Right lobe of liver (tissue), 6 donors: Measurements from ENCODE around the gene CREB5. TPM values are rescaled to one million over a fixed set of nuclear protein-coding genes. Genes with fewer than 3 reads are reported as not detected.

Source experiments
- ATAC-seq, 4 donors: fragments of 200-7000 bp; cut with Tn5 transposase; one replicate each; pipeline ENCODE4 v1.9.1; 2020; ENCODE audit warnings: mild to moderate bottlenecking in 4 of 4, moderate library complexity in 4 of 4
- DNase-seq, 3 donors: peaks; one replicate each; pipeline ENCODE4 v3.0.0-alpha.2; 2020
- H3K27ac ChIP-seq, 3 donors: fragments of 200-600 bp; one replicate each; pipeline ENCODE4 v1.8.0; 2022
- H3K27me3 ChIP-seq, 2 donors: fragments of 200-600 bp; one replicate each; pipeline ENCODE4 v1.8.0; 2022
- H3K36me3 ChIP-seq, 4 donors: fragments of 200-600 bp; sonication (generic) in 1 of 4; one replicate each; pipeline versions ENCODE4 v1.5.1 to v1.8.0; 2017 to 2022; ENCODE audit warnings: control low read depth in 1 of 4
- H3K4me1 ChIP-seq, 4 donors: fragments of 200-600 bp; sonication (generic) in 1 of 4; one replicate each; pipeline versions ENCODE4 v1.5.1 to v1.8.0; 2017 to 2022; ENCODE audit warnings: control low read depth in 1 of 4
- H3K4me3 ChIP-seq, 3 donors: fragments of 200-600 bp; one replicate each; pipeline ENCODE4 v1.8.0; 2022
- H3K9me3 ChIP-seq, 4 donors: fragments of 200-600 bp; sonication (generic) in 1 of 4; one replicate each; pipeline versions ENCODE4 v1.5.1 to v1.8.0; 2017 to 2022; ENCODE audit warnings: control low read depth in 1 of 4
- CTCF ChIP-seq, 4 donors: fragments of 200-600 bp in 3 of 4; fragments of 450-650 bp in 1 of 4; IDR thresholded peaks; one replicate each; pipeline versions ENCODE4 v1.5.1 to v1.8.0; 2016 to 2022; ENCODE audit warnings: antibody characterized with exemption in 4 of 4, mild to moderate bottlenecking in 2 of 4
- POLR2A ChIP-seq: fragments of 450-650 bp; IDR thresholded peaks from one replicate; pipeline ENCODE4 v1.6.1; 2017; ENCODE audit warnings: antibody characterized with exemption, mild to moderate bottlenecking
- WGBS: methylation state at CpG from one replicate; pipeline ENCODE4 v1.1.6; 2018; ENCODE audit warnings: low coverage, low lambda C conversion rate; ENCODE audit not compliant: insufficient coverage; ENCODE audit errors: missing lambda C conversion rate; 5-methylcytosine and 5-hydroxymethylcytosine counted together
- intact Hi-C, 2 donors: fragments of 100-400 bp; cut with DNase I; formaldehyde crosslinking; loops; one replicate each; pipeline versions ENCODE4 v1.11.2 to v1.14.1; 2022
- total RNA-seq, 6 experiments: library from RNA; depleted of rRNA in 2 of 6; stranded (reverse); fragments of >200 nt in 2 of 6; fragmentation: NEBNext Ultra II Directional in 3 of 6; extraction: Animal tissue kit (Norgen Biotek cat#: 25700) in 3 of 6; gene quantifications; one replicate each; pipeline versions ENCODE4 v1.1.0 to v1.2.4, GENCODE V29; 2016 to 2023
- donor health status: DM: no; HTN: yes; CAD: no.
- donor health status: DM: no; HTN: no; CAD: no.
- donor health status: DM: no; HTN: no; CAD: no.
- donor health status: DM: no; HTN: yes; CAD: no.
- donor health status: DM: no; HTN: yes; CAD: no.

CREB5 gene
- total RNA-seq, 6 experiments from 2014 or later: 0.48 to 6.3 (median 1.4) TPM

GRCh38 chr7:28571405-28571804 is 159.1 kb downstream of the CREB5 start:
- 89% methylated on average over 4 of the region's 4 CpGs for WGBS
- Histone ChIP-seq H3K27me3 (peaks cover 0 to 7% of the 10 kb centered on the region in 2 donors), H3K36me3 (no peaks in the 10 kb centered on the region), H3K9me3 (no peaks in the 10 kb centered on the region), H3K4me3 (no peak overlapping the region), H3K27ac (no peak overlapping the region), H3K4me1 (no peaks in the 10 kb centered on the region)
- DNase-seq (no peak), ATAC-seq (no peak)
- TF ChIP-seq CTCF (IDR thresholded peaks at IDR 0.05) (no peak), POLR2A (no peak)
- intact Hi-C loops: no loop called here

GRCh38 chr7:28572321-28573058 is 160.2 kb downstream of the CREB5 start:
- no peak overlapping the region for H3K27ac ChIP-seq
- no peaks in the 10 kb centered on the region for H3K4me1 ChIP-seq
- WGBS: 66% methylated on average over 4 of the region's 5 CpGs
- peaks cover 0 to 12% of the 10 kb centered on the region in 2 donors for H3K27me3 ChIP-seq
- TF ChIP-seq CTCF (IDR thresholded peaks at IDR 0.05): no peak
- no peak for TF ChIP-seq POLR2A
- no peak overlapping the region for H3K4me3 ChIP-seq
- DNase-seq (no peak), ATAC-seq (no peak)
- H3K36me3 ChIP-seq: no peaks in the 10 kb centered on the region
- intact Hi-C loops: no loop called here
- H3K9me3 ChIP-seq: no peaks in the 10 kb centered on the region

GRCh38 chr7:28573059-28573553 is 160.8 kb downstream of the CREB5 start:
- WGBS: 32% methylated on average over 3 of the region's 6 CpGs
- no peak overlapping the region for H3K27ac ChIP-seq
- H3K4me1 ChIP-seq: no peaks in the 10 kb centered on the region
- H3K36me3 ChIP-seq: no peaks in the 10 kb centered on the region
- DNase-seq: peak in 1 of 3 donors; percentile 47
- H3K27me3 ChIP-seq: peaks cover 0 to 14% of the 10 kb centered on the region in 2 donors
- no peak overlapping the region for H3K4me3 ChIP-seq
- intact Hi-C loops: no loop called here
- ATAC-seq: peak; percentile 21 to 71 (median 56)
- TF ChIP-seq POLR2A (no peak), CTCF (IDR thresholded peaks at IDR 0.05) (no peak)
- H3K9me3 ChIP-seq: no peaks in the 10 kb centered on the region

GRCh38 chr7:28573651-28574301 is 161.5 kb downstream of the CREB5 start:
- Histone ChIP-seq H3K27me3 (peaks cover 0 to 14% of the 10 kb centered on the region in 2 donors), H3K36me3 (no peaks in the 10 kb centered on the region), H3K27ac (no peak overlapping the region), H3K4me3 (no peak overlapping the region), H3K9me3 (no peaks in the 10 kb centered on the region), H3K4me1 (no peaks in the 10 kb centered on the region)
- no peak for TF ChIP-seq CTCF (IDR thresholded peaks at IDR 0.05)
- 53% methylated on average over 6 of the region's 6 CpGs for WGBS
- intact Hi-C loops: no loop called here
- ATAC-seq (no peak), DNase-seq (no peak)
